Measurements from ENCODE around the gene MALAT1. TPM values are rescaled to one million over a fixed set of nuclear protein-coding genes. Genes with fewer than 3 reads are reported as not detected.

Gene MALAT1
- total and polyA plus RNA-seq, 2 of the 13 experiments (the other 11 are each of a cell fraction or from before 2014, with no cell fraction given), result 143 to 1,237 TPM

GRCh38 chr11:65488273-65489034 lies 10.4 kb upstream of the MALAT1 start (continued):
- TF ChIP-seq THAP7 (CRISPR knock-in tag; IDR thresholded peaks at IDR 0.05) (0 out of 2 replicates have a peak, but pooled peaks have one; percentile 52), TOE1 (CRISPR knock-in tag; IDR thresholded peaks at IDR 0.05) (0 out of 2 replicates have a peak, but pooled peaks have one; percentile 6), TFAP4 (IDR thresholded peaks at IDR 0.05; ENCODE audit: borderline replicate concordance, low read depth) (peak; percentile 48; the same call in 1 of the 2 replicates), NBN (conservative IDR thresholded peaks at IDR 0.05) (no peak), MAZ (IDR thresholded peaks at IDR 0.05; ENCODE audit: borderline replicate concordance, low read depth, low read length) (no peak), MAZ (CRISPR knock-in tag; IDR thresholded peaks at IDR 0.05; ENCODE audit: low read depth) (peak; percentile 28; the same call in 1 of the 2 replicates), NR2C2 (CRISPR knock-in tag; IDR thresholded peaks at IDR 0.05; ENCODE audit: borderline replicate concordance) (0 out of 2 replicates have a peak, but pooled peaks have one; percentile 9), ZNF121 (CRISPR knock-in tag; IDR thresholded peaks at IDR 0.05) (0 out of 2 replicates have a peak, but pooled peaks have one; percentile 10), IKZF5 (CRISPR knock-in tag; IDR thresholded peaks at IDR 0.05) (0 out of 2 replicates have a peak, but pooled peaks have one; percentile 1), KMT2B (CRISPR knock-in tag; IDR thresholded peaks at IDR 0.05) (0 out of 2 replicates have a peak, but pooled peaks have one; percentile 6), MAFK (conservative IDR thresholded peaks at IDR 0.05 in 1 of 2, IDR thresholded peaks at IDR 0.05 in 1 of 2; ENCODE audit: low read length in 2 of 2) (0 out of 4 replicates have a peak, but pooled peaks of 1 of the 2 experiments have one; percentile 4), ARNT2 (CRISPR knock-in tag; IDR thresholded peaks at IDR 0.05; ENCODE audit: low read depth) (peak; percentile 40; the same call in 1 of the 2 replicates), ZNF441 (CRISPR knock-in tag; IDR thresholded peaks at IDR 0.05; ENCODE audit: borderline replicate concordance) (0 out of 2 replicates have a peak, but pooled peaks have one; percentile 14), ZNF605 (CRISPR knock-in tag; IDR thresholded peaks at IDR 0.05) (no peak; the same call in 1 of the 2 replicates), NONO (IDR thresholded peaks at IDR 0.05) (no peak), NONO (CRISPR knock-in tag; conservative IDR thresholded peaks at IDR 0.05) (0 out of 2 replicates have a peak, but pooled peaks have one; percentile 56), BRCA1 (CRISPR knock-in tag; IDR thresholded peaks at IDR 0.05) (0 out of 2 replicates have a peak, but pooled peaks have one; percentile 27), E2F1 (CRISPR knock-in tag; IDR thresholded peaks at IDR 0.05) (no peak), ZFP91 (CRISPR knock-in tag; IDR thresholded peaks at IDR 0.05; ENCODE audit: borderline replicate concordance) (peak; percentile 67; the same call in 1 of the 2 replicates), GABPB1 (CRISPR knock-in tag; IDR thresholded peaks at IDR 0.05) (no peak), TBX2 (CRISPR knock-in tag; IDR thresholded peaks at IDR 0.05; ENCODE audit: borderline replicate concordance) (peak; percentile 14; the same call in 1 of the 2 replicates), CREB1 (IDR thresholded peaks at IDR 0.05) (peak; percentile 99), CREB1 (CRISPR knock-in tag; IDR thresholded peaks at IDR 0.05) (peak; percentile 80)

Data from HepG2 (cell line).